Measurements from ENCODE around the gene KRTAP5-9.

- no peak for TF ChIP-seq CTCF (IDR thresholded peaks at IDR 0.05)
- no peak for TF ChIP-seq POLR2A (IDR thresholded peaks at IDR 0.05)
Observed at GRCh38 chr11:71504531-71504930, 43.7 kb upstream of the KRTAP5-9 start.

All from lower leg skin (tissue), 3 donors.